Activated CD8-positive, alpha-beta memory T cell treated with anti-CD3 and anti-CD28 coated beads for 1 hour (primary cell): ENCODE results near the gene CYP3A7.
"Not testable (repeated sequence)": the region's sequence is repeated elsewhere in the genome, so short reads cannot be mapped to it uniquely, and the experiment has no call there.

Experiments used
- DNase-seq, 2 donors: peaks; one replicate each; pipeline ENCODE4 v3.0.0-alpha.2; 2020; ENCODE audit warnings: low read depth in 1 of 2; ENCODE audit errors: extremely low read depth in 1 of 2

The CYP3A7 gene

DNA sequence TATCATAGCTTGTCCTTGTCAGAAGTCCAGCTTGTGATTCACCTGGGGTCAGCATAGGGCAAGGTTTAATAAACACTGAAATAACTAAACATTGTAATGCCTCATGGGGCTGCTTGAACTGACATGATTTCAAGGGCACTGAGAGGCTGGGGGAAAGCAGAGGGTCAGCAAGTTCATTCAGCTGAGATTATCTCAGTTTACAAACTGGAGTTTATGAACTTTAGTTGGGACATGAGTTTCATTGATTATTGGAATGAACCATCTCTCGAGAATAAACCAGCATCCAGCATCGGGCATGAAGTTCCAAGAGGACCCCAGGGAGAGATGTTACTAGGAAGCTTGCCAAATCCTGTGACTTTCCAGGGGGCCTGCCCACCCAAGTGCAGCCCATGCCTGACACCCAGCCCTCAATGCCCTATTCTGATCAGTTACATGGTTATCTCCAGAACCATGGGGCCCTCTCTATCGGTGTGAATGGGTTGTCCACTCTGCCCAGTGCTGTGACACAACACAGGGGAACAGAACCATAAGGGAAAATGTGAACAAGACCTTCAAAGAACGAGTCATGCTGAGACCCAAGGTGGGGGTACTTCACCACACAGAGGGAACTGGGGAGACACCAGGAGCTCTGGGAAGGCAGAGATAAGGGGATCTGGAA, 7.9 kb upstream of the CYP3A7 start:
- DNase-seq, result no peak

DNA sequence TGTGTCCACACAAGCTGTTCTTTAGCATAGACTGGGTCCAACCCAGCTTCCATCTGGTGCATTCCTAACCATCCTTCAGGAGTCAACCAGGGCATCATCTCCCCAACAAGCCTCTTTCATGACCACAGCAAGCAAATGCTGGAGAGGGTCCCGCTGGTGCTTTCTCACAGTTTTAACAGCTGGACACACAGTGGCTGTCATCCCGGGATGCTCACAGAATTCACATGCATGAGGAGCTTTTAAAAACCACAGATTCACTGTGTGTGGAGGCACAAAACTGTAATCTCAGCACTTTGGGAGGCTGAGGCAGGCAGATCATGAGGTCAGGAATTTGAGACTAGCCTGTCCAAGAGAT, 6.4 kb upstream of the CYP3A7 start:
- no peak for DNase-seq

DNA sequence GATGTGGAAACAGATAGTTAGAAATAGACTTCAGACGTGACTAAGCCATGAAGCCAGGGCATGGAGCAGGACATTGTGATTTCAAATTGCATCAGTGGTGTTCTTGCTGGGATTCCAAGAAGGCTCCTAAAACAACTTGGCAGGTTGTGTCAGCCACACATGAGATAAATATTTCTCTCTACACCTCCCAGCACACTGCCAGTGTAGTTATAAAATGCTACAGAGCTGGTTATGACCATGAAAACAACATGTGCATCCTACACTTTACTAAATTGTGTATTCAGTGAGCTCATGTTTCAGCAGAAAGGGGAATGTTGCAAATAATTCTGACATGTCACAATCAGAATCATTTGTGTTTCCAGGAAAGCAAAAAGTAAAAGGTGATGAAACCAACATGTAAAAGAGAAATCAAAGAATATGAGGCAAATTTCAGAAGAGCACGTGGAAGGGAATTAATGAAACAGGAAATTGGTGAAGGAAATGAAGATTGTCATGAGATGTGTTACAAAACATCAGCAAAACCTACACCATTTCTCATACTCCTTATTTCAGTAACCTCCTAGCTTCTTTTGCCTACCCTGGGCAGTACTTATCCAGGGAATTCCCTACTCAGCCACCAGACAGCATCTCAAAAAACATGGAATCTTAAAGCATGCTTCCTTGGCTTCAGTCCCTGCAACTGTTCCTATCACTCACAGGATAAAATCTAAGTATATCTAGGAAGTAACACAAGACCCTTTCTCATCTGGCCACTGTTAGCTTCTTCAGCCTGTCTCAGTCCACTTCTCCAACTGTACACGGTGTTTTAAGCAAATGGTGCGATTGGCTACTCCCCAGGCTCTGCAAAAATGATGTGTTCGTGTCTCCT, 5.8 kb upstream of the CYP3A7 start:
- no peak for DNase-seq

DNA sequence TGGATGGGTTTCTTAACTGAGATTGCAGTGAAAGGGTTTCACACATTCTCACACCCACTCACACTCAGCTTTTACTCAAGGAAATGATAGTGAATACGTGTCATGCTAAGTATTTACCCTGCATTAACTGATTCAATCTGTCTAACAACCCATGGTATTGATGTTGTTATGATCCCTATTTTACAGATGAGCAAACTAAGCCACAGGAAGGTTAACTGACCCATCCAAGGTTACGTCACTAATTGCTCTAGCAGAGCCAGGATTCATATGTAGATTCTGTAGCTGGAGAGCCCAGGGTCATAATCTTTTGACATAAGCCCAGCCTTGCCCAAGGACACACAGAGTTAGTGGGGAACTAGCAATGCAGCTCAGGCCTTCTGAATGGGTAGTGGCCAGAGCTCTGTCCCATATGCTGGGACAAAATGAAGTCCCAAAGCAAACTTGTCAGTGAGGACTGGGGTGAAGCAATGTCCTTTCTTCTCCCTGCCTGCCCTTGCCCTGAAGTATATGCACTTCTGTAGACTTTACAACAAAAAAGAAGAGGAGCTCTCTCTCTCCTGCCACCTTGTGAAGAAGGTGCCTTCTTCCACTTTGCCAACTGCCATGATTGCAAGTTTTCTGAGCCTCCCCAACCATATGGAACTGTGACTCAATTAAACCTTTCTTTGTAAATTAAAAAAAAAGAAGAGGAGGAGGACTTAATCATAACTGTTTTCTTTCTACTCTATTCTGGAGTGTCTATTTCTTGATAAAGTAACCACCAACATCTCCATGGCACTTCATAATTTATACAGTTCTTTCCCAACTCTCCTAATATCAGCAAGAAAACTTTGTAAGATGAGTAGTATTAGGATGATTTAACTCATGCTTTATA, 4.9 kb upstream of the CYP3A7 start:
- DNase-seq, result no peak

DNA sequence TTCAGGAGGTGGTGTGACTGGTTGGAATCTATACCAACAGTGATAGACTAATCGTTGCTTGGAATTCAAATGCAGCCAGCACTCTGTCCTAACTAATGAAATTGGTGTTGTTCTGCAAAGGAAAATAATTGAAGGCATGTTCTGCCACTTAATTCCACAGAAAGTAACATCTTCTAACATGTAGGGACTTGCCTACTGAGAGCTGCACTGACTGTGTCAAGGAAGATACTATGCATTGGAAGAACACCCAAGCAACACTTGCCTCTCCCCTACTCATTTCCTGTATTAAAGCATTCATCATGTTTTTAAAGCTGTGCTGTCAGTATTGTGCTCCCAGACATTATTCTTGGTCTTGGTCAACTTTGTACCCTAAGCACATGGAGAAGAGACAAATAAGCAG, 2.7 kb upstream of the CYP3A7 start:
- no peak for DNase-seq

DNA sequence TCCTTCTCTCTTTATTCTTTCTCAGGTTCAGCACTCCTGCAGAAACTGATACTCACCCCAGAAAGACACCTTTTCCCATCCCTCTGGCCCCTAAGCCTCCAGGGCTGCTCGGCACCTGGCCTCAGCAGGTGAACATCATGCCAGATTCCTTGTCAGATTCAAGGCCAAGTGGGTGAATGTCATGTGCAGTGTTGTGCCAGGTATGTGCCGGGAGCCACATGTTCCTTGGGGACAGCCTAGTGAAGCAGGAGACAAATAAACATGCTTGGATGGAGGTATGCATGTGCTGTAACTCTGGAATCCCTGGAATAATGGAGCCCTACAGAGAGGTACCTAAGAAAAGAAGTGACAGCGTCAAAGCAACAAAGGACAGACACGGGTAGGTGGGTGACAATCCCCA, 1.7 kb upstream of the CYP3A7 start:
- DNase-seq, result not testable (repeated sequence)

DNA sequence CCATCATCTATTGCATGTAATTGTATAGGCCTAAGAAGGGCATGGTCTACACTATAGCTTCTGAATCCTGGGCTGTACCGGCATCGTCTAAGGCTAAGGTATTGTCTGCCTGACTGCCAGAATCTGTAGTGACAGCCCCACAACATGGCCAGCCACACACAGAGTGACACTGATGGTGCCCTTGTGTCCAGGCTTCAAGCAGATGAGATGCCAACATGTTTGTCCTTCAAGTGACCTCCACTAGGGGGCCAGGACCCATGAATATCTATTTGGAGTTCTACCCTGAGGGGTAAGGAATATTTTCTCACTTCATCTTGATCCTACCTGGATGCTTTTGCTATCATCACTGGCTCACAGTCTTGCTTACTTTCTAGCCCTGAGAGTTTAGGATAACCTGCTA, 1.5 kb downstream of the CYP3A7 start:
- DNase-seq, result no peak

DNA sequence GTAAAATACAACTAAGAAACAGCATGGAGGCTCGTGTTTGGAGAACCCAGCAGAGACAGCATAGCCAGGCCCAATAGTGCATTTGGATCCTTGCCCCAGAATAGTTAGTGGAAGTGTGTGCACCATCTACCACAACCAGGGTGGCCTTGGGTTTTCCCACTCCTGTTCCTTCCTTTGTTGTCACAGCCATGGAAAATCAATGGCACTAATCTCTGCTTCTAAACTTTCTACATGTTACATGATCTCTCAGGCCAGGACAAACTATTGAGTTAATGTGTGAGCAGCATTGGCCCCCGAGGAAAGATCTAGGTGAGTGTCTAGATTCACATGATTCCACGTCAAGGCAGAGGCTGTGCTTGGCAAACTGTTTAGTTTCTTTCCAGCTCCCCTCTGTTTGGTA, 2.0 kb downstream of the CYP3A7 start:
- no peak for DNase-seq

DNA sequence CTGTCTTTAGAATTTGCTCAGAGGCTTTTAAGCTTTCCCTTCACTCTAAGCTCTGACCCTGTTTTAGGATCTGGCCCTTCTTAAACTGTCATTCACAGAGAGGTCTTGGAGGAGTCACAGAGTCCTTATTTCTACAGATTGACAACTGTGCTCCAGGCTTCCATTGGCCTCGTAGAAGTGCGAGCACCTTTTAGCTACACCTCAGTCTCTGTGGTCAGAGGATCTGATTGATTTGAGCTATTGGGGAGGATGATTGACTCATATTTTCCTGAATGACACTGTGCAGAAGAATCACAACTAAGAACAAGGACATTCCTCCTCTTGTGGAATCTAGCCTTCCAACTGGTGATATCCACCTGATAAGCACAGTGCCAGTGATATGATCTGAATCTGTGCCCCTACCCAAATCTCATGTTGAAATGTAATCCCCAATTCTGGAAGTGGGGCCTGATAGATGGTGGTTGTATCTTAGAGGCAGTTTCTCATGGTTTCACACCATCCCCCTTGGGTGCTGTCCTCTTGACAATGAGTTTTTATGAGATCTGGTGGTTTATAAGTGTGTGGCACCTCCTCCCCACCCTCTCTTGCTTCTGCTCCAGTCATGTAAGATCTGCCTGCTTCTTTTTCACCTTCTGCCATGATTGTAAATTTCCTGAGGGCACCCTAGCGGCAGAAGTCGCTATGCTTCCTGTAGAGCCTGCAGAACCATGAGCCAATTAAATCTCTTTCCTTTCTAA, 3.2 kb downstream of the CYP3A7 start:
- no peak for DNase-seq

DNA sequence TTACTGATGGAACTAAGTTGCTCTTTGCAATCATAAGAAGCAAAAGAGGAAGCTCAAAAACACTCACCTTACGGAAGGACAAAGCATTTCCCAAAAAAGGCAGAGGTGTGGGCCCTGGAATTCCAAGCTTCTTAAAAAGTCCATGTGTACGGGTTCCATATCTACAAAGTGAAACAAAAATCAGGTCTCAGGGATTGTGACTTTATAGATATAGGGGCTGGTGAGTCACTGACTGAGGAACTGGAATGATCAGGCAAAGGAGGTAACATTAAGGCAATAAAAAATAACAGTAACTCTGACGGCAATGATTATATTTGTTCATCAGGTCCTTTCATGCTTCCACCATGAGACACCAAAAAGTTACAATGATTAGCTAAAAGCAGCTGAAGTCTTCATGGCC, 4.0 kb downstream of the CYP3A7 start:
- no peak for DNase-seq

DNA sequence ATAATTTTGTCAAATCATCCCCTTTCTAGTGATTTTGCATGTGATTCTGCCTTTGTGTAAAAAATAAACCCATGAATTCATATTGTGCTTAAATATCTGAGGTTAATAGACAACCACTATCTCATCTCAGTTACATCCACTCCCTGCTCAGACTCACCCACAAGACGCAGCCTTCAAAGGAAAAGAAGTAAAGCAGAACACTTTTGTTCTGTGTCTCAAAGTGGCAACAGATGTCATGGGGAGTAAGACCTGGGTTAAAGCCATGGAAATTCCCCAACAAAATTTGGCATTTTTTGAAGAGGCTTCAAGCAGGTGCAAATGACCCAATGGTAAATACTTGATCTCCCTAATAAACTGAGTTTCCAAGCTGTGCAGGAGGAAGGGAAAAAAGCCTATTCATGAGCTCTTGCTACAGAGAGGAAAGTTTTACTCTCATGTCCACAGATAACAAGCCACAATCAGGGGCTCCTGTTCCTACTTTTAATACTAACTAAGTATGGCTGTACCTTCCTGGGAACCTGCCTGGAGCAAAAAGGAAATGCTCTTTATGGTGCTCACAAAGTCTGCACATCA, 4.7 kb downstream of the CYP3A7 start:
- no peak for DNase-seq

DNA sequence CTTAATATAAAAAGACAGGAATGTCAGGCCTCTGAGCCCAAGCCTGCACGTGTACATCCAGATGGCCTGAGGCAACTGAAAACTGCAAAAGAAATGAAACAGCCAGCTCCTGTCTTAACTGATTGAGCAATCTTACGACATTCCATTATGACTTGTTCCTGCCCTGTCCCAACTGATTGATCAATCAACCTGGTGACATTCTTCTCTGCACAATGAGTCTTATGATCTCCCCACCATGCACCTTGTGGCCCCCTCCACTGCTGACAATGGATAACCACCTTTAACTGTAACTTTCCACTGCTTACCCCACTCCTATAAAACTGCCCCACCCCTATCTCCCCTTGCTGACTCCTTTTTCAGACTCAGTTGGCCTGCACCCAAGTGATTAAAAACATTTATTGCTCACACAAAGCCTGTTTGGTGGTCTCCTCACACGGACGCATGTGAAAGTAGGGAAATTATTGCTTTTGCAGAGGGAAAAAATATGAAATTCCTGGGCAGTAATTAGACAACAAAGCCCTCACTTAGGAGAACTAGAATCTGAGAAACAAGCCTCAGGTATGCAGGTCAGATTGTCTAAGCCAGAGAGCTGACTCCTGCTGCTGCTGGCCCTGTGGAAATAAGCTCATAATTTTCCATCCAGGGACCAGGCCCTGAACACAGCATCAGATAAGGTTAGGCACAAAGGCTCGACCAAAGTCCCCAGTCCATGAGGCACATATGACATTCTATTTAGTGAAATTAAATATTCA, 5.3 kb downstream of the CYP3A7 start:
- DNase-seq, result no peak

DNA sequence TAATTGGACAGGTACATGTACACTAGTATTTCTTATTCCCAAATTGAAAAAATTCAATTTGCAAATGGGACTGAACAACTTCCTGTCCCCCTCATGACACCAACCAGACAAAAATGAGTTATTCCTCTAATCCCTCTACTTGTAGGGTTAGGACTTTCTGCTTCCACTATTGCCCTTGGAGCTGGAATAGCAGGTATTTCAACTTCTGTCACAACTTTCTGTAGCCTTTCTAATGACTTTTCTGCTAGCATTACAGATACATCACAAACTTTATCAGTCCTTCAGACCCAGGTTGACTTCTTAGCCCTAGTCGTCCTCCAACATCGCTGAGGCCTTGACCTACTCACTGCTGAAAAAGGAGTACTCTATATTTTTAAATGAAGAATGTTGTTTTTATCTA, 6.4 kb downstream of the CYP3A7 start:
- DNase-seq, result no peak

DNA sequence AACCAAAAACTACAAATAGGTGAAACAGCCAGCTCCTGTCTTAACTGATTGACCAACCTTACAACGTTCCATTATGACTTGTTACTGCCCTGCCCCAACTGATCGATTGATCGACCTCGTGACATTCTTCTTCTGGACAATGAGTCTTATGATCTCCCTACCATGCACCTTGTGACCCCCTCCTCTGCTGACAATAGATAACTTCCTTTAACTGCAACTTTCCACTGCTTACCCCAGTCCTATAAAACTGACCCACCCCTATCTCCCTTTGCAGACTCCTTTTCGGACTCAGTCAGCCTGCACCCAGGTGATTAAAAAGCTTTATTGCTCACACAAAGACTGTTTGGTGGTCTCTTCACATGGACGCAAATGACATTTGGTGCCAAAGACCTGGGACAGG, 11.8 kb downstream of the CYP3A7 start:
- not testable (repeated sequence) for DNase-seq

DNA sequence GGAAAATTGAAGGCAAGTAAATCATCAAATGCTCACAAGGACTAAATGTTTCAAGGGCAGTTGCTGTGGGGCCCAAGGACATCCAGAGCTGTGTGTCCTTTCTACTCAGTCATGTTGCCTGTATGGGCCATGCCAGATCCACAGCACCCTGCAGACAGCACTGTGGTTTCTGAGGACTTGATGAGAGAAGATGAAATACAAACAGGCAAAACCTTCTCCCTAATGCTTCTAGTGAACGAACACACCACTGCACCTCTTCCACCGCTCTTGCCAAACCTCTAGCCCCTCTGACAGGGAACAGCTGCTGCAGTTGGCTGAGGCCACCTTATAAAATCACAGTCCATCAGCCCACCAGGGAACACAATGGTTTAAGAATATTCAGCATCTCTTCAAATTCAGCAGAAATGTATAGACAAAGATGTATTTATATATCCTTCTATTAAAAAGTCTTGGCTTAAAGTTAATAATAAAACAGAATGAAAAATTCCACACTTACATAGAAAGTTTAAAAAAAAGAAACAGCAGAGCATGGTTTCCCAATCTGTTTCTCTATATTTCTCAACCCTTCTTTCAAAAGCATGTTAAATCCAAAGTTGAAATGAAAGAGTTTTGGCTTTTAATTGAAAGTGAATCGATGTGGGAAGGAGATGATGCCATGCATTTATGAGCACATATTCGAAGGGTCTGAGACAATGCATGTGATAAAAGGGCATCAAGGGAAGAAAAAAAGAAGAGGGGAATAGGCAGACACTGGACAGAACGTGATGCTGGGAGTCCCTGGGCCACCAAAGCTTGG, 14.0 kb downstream of the CYP3A7 start:
- DNase-seq, result no peak

DNA sequence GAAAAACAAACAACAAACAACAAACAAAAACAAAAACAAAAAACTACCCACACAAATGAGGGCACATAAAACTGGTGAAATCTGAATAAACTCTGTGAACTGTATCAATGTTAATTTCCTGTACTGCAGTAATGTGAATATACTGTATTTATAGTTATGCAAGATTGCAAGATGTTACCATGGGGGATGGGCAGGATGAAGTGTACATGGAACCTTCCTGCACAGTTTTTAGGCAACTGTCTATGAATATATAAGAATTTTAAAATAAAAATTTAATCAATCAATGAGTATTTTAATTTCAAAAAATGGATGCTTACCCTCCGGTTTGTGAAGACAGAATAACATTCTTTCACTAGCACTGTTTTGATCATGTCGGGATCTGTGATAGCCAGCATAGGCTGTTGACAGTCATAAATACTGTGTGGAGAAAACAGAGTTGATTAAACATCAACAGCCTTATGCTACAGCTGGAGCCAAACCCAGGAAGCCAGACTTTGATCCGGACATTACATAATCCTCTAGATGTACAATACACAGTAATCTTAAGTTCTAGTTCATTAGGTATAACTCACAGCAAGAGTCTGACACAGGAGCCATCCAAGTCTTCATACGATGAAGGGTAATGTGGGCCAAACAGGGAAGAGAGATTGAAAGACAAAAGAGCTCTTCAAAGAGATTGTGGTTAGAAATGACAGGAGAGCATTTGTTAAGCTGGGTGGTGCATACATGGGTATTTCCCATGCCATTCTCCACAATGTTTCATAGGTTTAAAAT, 14.8 kb downstream of the CYP3A7 start:
- DNase-seq, result no peak

DNA sequence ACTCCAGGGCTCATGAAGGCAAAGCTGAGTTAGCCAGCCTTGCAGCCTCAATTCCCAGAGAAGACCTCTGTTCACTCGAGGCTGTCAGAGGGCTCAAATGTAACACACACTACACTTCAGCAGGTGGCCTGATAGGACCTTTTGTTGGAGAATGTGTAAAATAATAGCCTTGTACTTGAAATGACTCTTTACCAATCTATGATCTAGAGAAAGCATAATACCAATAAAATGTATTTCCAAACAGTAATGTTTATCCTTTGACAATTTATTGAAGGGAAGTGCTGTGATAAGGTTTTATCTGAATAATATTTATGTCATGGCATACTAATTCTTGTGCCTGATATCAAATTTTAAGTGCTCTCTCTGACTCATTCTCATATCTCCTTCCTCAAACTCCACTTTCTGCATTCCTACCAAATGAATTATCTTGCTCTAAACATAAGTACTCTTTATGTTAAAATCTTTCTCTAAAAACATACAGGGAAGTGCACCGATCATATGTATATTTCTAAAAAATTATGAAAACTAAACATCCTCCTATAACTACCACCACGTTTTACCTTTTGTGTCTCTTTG, 20.9 kb downstream of the CYP3A7 start:
- no peak for DNase-seq
